Frontal cortex (tissue), 4 donors: ENCODE data around the gene PAM16. TPM values are rescaled to one million over a fixed set of nuclear protein-coding genes. Genes with fewer than 3 reads are reported as not detected.

ENCODE experiments used
- DNase-seq, 2 donors: peaks; one replicate each; pipeline ENCODE4 v3.0.0; 2012; ENCODE audit warnings: low spot score in 2 of 2
- FAIRE-seq: peaks from 2 replicates; lab custom pipeline; 2012; peaks lifted over from hg19 to GRCh38; lab: Jason Lieb, UNC
- total RNA-seq: library from RNA; depleted of rRNA; stranded (reverse); fragments of >200 nt; gene quantifications from one replicate; pipeline ENCODE4 v1.2.3, GENCODE V29; 2014
- donor health status: control.
- donor health status: control.
- donor health status: control.

Gene PAM16
- total RNA-seq, 1 donor from 2014 or later = 28.5 TPM

- DNase-seq (no peak), FAIRE-seq (no peak)
These were observed 33.4 kb upstream of the PAM16 start for GRCh38 chr16:4384509-4384942.

DNA sequence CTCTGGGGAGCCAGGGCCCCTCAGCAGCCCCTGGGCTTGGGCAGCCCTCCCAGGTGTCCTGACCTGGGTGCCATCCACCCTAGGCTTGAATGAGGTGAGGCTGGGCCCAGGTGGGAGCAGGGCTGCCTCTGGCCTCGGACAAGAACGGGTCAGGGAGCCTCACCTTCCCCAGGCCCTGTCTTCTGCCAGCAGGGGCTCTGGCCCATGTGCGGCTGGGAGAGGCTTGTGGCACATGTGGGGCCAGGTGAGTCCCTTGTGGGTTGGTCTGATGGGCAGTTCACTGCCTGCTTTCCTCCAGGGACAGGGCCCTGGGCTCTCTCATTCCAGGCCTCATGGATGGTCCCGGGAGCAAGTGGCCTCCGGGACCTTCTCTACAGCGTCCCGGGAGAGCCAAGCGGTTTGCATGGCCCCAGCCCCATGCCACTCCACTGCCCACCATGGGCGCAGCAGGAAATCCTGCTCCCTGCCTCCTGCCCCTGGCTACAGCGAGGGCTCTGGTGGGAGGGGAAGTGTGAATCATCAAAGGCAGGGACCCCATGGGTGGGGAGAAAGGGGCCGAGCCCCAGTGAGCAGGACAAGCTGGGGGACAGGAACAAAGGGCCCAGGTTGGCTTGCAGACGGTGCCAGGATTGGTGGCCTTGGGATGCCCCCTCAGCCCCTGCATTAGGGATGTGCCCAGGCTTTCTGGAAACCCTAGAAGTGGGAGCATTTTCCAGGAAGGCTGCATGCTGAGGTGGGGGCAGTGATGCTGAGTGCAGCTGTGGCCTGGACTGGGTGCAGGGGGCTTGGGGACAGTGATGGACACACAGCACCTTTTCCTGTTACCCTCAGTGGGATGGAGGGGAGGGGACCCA lies 32.7 kb upstream of the PAM16 start:
- no peak for FAIRE-seq

GRCh38 chr16:4382795-4383357 lies 31.8 kb upstream of the PAM16 start:
- DNase-seq = no peak
- FAIRE-seq = no peak

More for the DNA sequence above, 32.7 kb upstream of the PAM16 start:
- no peak for DNase-seq

- FAIRE-seq (no peak), DNase-seq (no peak)
These were observed 31.0 kb upstream of the PAM16 start for GRCh38 chr16:4381935-4382794.

GRCh38 chr16:4381072-4381934 lies 30.2 kb upstream of the PAM16 start:
- FAIRE-seq (no peak), DNase-seq (peak in 1 of 2 donors; percentile 71)

DNA sequence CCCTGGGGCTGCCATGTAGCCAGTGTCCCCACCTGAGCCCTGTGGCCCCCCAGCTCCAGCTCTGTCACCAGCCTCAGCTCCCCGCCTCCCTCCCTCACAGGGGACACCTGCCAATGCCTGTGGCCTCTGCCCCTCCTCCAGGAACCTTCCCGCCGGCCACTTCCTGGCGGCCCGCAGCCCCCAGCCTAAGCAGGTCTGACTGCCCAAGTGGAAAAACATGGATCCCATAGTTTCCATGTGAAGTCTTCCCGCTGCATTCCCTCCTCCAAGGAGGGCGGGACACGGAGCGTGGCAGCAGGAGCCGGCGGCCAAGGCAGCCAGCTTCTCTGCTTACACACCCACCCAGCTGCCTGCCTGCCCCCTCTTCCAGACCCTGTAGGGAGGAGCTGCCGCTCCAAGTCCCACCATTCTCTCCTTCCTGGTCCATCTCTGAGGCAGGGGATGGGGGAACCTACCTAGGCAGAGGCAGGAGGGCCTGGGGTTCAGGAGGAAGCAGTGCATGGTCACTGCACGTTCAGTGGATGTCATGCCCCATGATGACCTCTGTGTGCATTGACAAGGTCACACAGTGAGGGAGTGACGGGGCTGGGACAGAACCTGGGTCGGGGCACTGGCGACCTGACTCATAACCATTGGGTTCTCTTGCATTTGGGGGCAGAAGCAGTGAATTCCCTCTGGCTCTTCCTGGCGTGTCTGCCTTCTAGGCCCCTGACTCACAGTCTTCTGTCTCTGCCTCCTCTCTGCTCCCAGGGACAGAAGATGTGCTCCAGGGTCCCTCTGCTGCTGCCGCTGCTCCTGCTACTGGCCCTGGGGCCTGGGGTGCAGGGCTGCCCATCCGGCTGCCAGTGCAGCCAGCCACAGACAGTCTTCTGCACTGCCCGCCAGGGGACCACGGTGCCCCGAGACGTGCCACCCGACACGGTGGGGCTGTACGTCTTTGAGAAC lies 29.3 kb upstream of the PAM16 start:
- DNase-seq (no peak), FAIRE-seq (no peak)

DNA sequence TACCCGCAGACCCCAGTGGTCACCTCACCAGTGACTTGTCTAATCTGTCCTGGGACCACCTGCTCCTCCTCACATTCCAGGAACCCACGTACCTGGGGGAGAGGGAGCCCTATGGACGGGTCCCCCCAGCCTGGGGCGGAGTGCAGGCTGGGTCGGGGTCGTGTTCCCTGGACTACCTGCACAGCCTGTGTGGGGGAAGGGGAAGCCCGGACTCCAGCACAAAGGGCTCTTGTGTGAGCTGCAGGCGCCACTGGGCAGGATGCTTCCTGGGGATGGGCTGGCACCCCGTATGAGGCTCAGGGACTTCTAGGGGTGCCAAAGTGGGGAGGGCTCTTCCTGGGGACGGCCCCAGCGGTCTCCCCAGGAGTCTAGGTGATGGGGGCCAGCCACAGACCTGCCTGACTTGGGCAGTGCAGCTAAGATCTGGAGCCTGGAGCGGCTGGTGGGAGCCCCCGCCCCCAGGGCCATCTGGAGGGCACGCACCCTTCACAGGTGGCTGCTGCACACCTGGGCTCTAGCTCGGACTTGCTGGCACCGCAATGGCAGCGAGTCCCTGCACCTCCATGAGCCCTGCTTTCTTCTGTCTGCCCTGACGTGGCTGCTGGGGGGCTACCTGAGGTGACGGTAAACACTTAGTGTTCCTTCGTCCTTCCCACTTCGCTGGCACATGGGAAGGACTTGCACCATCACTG lies 28.0 kb upstream of the PAM16 start:
- no peak for DNase-seq
- FAIRE-seq = no peak

DNA sequence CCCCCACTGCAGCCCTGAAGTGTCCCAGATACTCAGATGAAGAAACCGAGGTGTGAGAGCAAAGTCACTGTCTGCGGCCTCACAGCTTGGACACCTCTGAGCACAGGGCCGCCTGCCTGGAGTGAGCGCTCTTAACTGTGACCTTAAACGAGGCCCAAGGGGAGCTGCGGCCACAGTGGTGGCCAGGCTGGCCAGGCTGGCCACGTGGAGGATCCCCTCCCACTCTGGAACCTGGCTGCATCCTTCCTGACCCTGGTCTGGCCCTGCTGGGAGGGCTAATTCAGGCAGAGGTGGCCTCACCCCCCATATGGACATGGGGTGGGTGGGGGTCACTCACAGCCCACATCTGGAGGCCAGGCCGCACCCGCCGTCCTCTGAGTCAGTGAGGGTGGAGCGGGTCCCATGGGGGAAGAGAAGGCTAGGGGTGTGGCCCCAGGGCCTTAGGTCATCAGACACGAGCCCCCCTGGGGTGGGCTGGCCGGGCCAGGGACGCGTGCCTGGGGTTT lies 27.1 kb upstream of the PAM16 start:
- FAIRE-seq (no peak), DNase-seq (no peak)

DNA sequence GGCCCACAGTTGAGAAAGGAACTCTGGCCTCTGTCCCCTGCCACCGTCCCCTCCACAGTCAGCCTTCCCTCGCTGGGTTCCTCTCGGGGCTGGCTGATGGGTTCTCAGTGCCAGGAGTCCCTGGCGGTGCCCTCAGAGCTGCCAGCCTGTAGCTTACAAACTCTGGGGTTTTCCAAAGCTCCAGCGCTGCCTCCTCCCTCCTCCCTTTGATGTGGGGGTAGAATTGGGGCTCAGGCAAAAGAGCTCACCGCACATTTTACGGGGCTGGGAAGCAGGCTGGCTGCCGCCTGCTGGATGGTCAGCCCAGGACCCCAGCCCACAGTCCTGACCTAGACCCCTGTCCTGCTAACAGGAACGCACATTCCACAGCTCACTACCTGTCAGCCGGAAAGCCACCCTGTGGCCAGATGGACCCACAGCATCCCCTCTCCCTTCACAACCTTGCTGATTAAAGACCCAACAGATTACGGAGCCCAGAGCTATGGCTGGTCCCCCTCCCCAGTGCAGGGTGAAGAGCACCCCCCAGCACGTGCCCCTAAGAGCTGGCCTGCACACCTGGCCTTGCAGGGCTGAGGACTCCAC lies 26.5 kb upstream of the PAM16 start:
- DNase-seq (no peak), FAIRE-seq (no peak)

- FAIRE-seq (no peak), DNase-seq (no peak)
These were observed 25.9 kb upstream of the PAM16 start for GRCh38 chr16:4376893-4377572.

DNA sequence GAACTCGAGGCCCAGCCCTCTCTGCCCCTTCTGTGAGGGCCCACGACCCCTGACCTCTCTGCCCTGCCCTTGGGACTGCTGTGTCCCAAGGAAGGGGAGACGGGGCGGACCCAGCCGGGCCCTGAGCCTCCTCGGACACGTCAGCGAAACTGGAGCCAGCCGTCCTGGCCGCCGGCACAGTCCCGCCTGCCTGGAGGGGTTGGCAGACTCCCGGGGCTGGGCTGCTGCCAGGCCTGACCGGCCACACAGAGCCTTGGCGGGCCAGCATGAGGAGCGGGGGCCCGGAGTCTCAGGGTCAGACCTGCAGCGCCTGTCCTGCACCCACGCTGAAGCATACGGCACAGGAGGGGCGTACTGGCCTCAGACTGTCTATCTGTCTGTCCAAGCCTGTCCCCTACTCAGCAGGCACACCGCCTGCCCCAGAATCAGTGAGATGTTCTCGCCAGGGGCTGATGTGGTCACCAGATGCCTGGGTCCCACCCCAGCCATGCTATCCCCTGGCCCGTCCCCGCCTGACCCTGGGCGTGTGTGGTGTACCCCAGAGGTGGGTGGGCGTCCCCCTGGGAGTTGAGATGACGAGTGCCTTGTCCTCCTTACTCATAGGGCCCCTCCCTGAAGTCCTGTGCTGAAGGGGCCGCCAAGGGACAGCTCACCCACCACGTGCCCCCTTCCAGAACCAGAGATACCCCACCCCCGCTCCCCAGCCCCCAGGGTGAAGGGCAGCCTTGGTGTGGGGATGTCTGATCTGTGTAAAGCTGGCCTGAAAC lies 25.2 kb upstream of the PAM16 start:
- DNase-seq = peak; percentile 78 to 83
- FAIRE-seq = no peak

- DNase-seq (no peak), FAIRE-seq (no peak)
These were observed 24.6 kb upstream of the PAM16 start for GRCh38 chr16:4375717-4376116.

DNA sequence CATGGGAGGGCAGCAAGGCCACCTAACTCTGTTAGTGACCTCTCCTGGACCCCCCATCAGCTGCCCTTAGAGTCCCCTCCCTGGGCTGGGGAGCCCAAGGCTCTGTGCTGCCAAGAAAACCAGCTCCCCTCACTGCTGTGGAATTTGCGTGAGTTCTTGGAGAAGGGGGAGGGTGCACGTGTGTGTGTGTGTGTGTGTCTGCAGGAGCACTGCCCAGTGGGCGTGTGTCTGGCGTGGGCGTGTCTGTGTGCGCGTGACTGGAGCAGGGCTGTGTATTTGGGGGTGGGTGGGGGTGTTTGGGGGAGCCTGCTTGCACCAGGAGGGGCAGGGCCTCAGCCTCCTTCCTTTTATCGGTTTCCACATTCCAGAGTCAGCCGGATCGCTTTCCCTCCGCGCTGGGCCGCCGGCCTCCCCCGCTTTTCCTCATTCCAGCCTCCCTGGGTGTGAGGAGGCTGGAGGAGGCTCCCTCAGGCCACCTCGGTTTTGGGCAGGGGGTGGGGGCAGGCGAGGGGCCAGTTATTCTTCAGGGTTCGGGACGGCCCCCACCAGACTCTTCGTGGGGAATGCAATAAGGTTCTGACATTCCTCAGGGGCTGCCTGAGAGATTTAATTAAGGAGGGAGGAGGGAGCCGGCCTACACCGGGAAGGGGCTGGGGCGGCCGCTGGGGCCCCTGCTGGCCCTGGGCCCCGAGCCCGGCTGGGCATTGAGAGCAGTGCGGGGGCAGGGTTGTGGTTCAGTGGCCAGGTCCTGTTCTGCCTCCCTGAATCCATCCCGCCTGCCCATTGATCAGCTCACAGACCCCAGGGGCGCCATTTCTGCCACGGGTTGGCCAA lies 23.0 kb upstream of the PAM16 start:
- no peak for FAIRE-seq
- DNase-seq = peak in 1 of 2 donors; percentile 41

DNA sequence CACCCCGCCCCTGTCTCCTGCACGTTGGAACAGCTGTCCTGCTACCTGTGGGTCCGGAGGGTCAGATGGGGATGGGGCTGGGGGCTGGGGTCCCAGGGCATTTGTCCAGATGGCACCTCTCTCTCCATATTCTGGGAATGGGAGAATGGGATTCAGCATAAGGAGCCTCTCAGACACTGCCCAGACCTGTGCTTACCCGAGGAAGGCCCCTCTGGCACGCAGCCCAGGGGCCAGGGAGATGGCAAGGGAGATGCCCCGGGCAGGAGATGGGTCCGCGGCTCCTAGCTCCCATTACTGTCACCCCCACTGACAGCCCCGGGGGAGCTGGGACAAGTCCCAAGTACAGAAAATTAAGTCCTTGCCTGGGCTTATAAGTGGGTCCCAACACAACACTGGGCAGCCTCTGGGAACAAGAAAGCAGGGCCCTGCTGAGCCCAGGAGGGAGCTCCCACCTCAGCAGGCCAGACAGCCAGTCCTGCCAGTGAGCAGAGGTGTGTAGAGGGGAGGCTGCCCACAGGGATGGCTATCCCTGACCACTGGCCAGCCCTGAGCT lies 22.3 kb upstream of the PAM16 start:
- no peak for FAIRE-seq

More for the DNA sequence above, 22.3 kb upstream of the PAM16 start:
- DNase-seq = no peak
